DND-41 (cell line): Measurements from ENCODE around the gene POLR2C.

Experiments used
- EZH2 ChIP-seq: IDR thresholded peaks from 3 replicates; pipeline ENCODE4 v1.6.1; 2012; ENCODE audit warnings: borderline replicate concordance, low read depth, mild to moderate bottlenecking, moderate library complexity, low read length, inconsistent platforms; ENCODE audit not compliant: severe bottlenecking
- TF ChIP-seq, protein P1 (sequence below): IDR thresholded peaks from 2 replicates; pipeline ENCODE4 v1.5.1; 2012; ENCODE audit warnings: borderline replicate concordance, low read length, moderate library complexity, mild to moderate bottlenecking; ENCODE audit not compliant: poor library complexity, severe bottlenecking; ENCODE audit errors: extremely low read depth

DNA sequence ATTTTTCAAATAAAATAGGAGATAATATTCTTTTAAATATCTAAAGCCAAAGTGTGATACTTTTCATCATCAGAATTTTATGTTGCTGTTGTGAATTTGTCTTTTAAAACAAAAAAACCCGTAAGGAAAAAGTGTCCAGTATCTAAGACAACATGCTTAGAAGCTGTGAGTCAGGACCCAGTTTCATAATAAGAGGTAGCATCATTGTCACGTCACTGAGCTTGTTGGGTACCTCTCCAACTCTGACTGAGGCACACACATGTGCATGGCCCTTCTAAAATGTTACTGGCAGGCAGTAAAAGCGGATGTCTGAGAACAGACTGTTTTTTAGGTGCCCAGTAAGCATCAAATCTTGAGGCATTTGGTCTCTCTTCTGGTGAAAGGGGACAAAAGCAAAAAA lies 17.8 kb upstream of the POLR2C start:
- TF ChIP-seq, protein P1, sequence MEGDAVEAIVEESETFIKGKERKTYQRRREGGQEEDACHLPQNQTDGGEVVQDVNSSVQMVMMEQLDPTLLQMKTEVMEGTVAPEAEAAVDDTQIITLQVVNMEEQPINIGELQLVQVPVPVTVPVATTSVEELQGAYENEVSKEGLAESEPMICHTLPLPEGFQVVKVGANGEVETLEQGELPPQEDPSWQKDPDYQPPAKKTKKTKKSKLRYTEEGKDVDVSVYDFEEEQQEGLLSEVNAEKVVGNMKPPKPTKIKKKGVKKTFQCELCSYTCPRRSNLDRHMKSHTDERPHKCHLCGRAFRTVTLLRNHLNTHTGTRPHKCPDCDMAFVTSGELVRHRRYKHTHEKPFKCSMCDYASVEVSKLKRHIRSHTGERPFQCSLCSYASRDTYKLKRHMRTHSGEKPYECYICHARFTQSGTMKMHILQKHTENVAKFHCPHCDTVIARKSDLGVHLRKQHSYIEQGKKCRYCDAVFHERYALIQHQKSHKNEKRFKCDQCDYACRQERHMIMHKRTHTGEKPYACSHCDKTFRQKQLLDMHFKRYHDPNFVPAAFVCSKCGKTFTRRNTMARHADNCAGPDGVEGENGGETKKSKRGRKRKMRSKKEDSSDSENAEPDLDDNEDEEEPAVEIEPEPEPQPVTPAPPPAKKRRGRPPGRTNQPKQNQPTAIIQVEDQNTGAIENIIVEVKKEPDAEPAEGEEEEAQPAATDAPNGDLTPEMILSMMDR, result no peak
- TF ChIP-seq EZH2, result no peak
